Measurements from ENCODE around the gene PDK2.

DNA sequence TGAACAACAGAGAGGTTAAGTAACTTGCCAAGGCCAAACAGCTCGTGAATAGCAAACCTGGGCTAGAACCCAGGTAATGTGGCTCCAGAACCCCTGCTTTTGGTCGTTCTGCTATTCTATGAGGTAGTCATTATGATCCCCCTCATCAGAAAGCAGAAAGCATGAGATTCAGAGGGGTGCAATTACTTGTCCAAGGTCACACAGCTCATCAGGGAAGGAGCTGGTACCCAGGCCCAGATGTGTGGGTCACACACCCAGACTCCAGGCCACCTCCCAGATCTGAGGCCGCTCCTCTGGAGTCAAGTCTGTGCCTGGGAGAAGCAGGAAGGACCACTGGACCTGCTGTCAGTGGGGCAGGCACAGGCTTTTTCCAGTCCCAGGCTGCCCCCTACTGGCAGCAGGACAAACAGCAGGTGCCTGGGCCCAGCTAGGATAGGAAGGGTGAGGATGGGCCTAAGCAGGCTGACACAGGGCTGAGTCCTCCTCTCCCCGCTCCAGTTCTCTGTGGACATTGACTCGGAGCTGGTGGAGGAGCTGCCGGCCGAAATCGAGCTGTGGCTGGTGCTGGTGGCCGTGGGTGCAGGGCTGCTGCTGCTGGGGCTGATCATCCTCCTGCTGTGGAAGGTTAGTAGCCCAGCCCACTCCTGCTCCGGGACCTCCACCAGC is 7.8 kb upstream of the PDK2 start:
- TF ChIP-seq POLR2A (IDR thresholded peaks at IDR 0.05; ENCODE audit: low read depth, low read length) (no peak), ETV6 (conservative IDR thresholded peaks at IDR 0.05 in 1 of 2, IDR thresholded peaks at IDR 0.05 in 1 of 2; ENCODE audit: borderline replicate concordance in 1 of 2, low read depth in 1 of 2) (no peak)
